ENCODE data around the gene PLXNB1.
"Not testable (repeated sequence)": the region's sequence is repeated elsewhere in the genome, so short reads cannot be mapped to it uniquely, and the experiment has no call there.

The PLXNB1 gene

DNA sequence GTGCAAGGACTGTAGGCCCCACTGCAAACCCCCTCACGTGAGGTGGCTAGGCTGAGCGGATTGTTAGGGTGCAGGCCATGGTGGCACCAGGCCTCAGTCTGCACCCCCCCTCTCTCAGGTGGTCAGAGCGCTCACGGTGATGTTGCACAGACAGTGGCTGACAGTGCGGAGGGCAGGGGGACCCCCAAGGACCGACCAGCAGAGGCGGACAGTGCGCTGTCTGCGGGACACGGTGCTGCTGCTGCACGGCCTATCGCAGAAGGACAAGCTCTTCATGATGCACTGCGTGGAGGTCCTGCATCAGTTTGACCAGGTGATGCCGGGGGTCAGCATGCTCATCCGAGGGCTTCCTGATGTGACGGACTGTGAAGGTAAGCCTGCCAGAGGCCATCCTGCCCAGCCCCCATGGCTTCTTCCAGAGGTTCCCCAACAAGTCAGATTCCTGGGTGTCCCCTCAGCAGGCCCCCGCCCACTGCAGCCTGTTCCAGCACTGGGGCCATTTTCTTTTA lies 34.9 kb upstream of the PLXNB1 start:
- no peak for DNase-seq (ENCODE audit: low read depth, low spot score)

DNA sequence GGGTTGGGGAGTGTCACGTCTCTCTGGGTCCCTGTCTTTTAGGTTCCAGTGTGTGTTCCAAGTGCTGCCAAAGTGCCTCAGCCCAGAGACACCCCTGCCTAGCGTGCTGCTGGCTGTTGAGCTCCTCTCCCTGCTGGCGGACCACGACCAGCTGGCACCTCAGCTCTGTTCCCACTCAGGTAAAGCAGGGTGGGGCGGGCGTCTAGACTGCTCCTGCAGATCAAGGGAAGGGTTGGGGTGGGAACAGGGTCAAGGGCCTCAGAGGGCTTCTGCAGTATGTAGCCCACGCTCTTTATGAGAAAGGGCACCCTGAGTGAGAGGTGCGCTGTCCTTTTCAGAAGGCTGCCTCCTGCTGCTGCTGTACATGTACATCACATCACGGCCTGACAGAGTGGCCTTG lies 33.8 kb upstream of the PLXNB1 start:
- DNase-seq (ENCODE audit: low read depth, low spot score), result no peak

DNA sequence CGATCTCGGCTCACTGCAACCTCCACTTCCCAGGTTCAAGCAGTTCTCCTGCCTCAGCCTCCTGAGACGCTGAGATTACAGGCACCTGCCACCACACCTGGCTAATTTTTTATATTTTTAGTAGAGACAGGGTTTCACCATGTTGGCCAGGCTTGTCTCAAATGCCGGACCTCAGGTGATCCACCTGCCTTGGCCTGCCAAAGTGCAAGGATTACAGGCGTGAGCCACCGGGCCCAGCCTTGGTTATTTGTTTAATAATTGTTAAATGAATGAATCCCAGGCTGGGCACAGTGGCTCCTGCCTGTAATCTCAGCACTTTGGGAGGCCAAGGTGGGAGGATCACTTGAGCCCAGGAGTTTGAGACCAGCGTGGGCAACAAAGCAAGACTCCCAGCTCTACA lies 31.9 kb upstream of the PLXNB1 start:
- DNase-seq (ENCODE audit: low read depth, low spot score), result not testable (repeated sequence)

DNA sequence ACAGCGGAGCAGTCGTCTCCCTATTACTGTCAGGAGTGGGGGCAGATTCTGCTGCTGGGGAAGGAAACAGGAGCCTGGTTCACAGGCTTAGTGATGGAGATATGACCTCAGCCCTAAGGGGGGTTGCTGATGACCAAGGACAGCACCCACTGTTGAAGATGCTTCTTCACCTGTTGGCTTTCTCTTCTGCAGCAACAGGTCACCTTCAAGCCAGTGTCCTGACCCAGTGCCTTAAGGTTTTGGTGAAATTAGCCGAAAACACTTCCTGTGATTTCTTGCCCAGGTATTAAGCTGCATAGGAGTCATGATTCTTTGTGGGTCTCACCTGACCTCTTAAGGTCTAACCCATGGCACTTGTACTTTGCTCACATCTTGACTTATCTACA lies 30.6 kb upstream of the PLXNB1 start:
- no peak for DNase-seq (ENCODE audit: low read depth, low spot score)

DNA sequence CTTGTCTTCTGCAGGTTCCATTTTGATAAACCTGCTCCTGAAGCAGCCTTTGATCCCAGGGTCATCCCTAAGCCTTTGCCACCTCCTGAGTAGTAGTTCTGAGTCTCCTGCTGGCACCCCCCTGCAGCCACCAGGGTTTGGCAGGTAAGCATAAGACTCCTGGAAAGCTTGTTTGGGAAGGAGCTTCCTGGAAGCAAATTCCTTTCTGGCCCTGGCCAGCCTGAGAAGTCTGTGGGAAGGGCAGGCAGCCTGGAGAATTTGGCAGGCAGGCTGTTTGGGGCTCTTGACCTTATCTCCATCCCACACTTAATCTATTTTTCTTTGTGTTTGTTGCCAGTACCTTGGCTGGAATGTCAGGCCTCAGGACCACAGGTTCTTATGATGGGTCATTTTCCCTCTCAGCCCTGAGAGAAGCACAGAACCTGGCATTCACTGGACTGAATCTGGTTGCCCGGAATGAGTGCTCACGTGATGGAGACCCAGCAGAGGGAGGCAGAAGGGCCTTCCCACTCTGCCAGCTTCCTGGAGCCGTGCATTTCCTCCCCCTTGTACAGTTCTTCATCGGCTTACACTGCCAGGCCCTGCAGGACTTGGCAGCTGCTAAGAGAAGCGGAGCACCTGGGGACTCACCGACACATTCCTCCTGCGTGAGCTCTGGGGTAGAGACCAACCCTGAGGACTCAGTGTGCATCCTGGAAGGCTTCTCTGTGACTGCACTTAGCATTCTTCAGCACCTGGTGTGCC lies 30.1 kb upstream of the PLXNB1 start:
- DNase-seq (ENCODE audit: low read depth, low spot score), result no peak

DNA sequence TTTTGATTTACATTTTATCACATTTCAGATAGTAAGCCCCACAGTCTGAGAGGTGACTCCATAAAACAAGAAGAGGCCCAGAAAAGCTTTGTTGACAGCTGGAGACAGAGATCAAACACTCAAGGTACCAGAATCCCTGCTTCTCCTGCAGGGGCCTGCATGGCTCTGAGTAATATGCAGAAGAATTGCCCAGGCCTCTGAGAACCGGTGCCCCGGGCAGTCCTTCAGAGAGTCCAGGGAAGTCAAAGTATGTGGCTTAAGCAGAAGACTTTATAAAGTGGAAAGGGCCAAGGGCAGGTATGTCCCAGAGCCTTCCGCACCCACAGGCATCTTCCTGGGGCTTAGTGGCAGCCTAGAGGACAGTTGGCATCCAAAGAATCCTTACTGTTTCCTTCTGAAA lies 29.4 kb upstream of the PLXNB1 start:
- DNase-seq (ENCODE audit: low read depth, low spot score), result no peak

DNA sequence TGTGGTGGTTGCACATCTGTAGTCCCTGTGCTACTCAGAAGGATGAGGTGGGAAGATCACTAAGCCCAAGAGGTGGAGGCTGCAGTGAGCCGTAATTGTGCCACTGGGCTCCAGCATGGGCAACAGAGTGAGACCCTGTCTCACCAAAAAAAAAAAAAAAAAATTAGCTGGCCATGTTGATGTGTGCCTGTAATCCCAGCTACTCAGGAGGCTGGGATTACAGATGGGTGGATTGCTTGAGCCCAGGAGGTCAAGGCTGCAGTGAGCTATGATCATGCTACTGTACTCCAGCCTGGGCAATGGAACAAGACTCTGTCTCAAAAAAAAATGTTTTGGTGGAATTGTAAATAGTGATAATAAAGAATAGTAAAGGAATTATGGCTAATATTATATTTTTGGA lies 26.6 kb upstream of the PLXNB1 start:
- DNase-seq (ENCODE audit: low read depth, low spot score), result no peak

DNA sequence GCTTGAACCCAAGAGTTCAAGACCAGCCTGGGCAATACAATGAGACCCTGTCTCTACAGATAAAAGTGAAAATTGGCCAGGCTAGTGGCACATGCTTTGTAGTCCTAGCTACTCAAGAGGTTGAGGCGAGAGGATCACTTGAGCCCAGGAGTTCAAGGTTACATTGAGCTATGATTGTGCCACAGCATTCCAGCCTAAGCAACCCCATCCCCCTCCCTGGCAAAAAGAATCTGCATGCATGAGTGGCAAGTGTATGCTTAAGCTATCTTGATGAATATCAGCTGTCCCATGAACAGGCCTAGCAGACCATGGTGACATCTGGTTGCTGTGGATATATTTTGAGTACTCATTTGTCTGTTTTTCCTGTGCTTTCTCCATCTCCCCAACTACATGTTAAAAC lies 21.4 kb upstream of the PLXNB1 start:
- no peak for DNase-seq (ENCODE audit: low read depth, low spot score)

DNA sequence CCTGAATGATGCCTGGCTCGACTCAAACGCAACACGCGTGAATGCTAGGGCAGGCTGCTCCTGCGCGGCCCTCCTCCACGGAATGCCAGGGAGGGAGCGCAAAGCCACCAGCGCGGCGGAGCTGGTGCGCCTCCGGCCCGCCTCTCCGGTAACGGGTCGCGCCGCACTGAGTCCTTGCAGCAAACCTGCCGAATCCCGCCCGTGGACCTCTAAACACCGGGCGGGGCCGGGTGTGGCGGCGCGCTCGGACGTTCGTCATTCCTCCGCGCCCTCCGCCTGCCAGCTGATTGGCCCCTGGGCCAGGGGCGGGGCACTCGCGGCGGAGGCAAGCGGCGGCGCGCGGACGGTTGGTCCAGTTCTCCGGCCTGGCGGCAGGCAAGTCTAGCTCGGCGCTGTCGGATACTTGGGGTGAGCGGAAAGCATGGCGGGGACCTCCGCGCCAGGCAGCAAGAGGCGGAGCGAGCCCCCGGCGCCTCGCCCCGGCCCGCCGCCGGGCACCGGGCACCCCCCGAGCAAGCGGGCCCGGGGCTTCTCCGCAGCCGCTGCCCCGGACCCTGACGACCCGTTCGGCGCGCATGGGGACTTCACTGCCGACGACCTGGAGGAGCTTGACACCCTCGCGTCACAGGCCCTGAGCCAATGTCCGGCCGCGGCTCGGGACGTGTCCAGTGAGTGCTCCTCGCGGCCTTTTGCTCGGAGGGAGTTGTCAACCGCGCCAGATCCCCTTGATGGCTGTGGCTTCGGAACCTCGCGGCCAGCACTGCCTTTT lies 16.7 kb upstream of the PLXNB1 start, which contains the start of gene ATRIP:
ATRIP (plus strand) TSS at position 313 of the 769 bp plus-strand sequence; CDS start at position 422, 109 bp downstream.
- DNase-seq (ENCODE audit: low read depth, low spot score), result peak; percentile 54

DNA sequence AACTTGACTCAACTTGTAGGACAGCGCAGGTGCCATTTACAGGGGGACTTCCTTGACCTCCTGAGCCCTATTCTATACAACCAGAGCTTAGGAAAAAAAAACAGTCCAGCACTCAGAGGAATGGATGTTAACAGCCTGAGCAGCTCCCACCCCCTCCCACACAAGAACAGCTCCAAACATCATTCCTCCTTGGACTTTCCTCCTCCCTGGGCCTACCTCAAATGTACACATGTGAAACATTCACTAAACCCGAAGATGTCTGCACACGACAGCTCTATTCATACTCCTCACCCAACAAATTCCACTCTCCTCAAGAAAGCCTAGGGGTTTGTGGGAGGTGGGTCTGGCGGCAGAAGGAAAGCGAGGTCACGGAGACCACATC lies 16.1 kb upstream of the PLXNB1 start:
- DNase-seq (ENCODE audit: low read depth, low spot score), result no peak

DNA sequence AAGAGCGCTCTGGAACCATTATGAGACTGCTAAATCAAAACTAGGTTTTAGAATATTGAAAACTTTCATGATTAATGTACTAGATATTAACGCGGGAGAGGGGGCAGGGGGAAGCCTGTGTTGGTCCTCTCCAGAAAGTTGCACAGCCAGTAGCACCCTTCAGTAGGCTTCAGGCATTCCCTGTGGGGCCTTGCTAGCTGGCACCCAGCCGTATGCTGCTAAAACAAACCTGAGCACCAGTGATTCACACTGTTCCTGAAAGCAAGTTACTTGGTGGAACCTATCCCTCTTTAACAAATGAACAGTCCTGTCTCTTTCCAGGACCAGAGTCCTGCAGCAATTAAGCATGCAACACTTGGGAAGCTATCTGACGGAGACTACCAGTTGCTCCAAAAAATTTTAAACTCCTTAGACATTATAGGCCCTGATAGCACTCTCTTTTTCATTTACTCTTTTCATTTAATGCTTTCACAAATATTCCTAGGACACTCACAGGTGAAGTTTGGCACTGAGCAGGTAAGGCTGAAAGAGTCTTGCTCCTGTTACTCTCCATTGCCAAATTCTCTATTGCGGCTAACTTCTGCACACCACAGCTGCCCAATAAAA lies 15.5 kb upstream of the PLXNB1 start:
- DNase-seq (ENCODE audit: low read depth, low spot score), result no peak

DNA sequence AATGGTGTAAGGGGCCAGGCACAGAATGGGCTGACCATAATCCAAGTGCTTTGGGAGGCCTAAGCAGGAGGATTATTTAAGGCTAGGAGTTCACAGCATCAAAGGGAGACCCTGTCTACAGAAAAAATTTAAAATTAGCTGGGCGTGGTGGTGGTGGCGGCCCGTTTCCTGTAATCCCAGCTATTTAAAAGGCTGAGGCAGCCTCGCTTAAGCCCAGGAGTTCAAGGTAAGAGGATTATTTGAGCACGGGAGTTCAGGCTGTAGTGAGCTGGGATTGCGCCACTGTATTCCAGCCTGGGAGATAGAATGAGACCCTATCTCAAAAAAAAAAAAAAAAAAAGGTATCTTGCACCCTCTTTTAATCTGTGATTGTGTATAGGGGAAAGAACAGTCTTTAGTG lies 12.1 kb upstream of the PLXNB1 start:
- no peak for DNase-seq (ENCODE audit: low read depth, low spot score)

DNA sequence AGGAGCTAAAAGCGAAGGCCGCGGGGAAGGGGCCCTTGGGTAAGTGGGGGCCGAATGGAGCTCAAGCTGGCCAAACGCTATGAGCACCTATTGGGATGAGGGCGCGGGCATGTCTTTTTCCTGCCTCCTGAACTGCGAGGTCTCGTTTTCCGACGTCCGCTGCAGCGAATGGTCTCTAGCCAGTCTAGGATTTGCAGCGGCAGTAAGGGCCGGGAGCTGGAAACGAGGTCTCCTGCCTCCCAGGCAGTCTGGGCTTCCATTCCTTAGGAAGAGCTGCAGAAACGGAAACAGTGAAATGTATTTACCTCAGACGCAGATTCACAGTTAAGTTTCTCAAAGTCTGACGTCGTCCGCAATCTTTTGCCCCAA lies 10.7 kb upstream of the PLXNB1 start:
- DNase-seq (ENCODE audit: low read depth, low spot score), result no peak

DNA sequence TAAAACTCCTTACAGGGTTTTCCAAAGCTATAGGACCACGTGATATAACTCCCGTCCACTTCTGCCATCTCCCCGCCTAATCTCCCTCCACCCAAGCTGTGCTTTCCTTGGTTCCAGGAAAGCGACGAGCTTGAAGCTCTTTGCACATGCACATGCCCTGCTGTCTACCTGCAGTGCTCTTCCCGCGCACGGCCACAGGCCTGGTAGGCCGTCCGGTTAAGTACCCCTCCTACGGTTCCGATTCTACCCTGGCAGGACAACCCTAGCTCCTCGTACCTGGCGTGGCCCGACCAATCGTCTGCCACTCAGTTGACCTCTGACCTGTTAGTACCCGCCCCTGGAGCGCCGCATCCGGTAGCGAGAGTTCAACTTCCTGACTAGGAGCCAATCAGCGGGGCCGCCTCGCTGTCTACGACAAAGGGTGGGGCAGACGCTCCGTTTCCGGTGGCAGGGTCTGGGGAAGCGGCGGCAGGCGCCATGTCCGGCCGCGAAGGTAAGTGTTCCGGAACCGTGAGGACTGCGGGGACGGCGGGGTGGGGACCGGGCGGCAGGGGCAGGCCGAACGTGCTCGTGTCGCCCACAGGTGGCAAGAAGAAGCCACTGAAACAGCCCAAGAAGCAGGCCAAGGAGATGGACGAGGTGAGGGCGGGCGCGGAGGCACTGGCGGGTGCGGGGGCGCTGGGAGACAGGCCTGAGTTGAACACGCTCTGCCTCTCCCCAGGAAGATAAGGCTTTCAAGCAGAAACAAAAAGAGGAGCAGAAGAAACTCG lies 10.1 kb upstream of the PLXNB1 start, which contains the start of the genes CCDC51 and TMA7:
CCDC51 (minus strand) TSS at position 300 of the 770 bp plus-strand sequence. CDS start 4,991 bp downstream, outside the sequence.
TMA7 (plus strand) TSS at position 438 of the 770 bp plus-strand sequence; CDS start at position 478, 40 bp downstream.
- DNase-seq (ENCODE audit: low read depth, low spot score), result peak; percentile 82

DNA sequence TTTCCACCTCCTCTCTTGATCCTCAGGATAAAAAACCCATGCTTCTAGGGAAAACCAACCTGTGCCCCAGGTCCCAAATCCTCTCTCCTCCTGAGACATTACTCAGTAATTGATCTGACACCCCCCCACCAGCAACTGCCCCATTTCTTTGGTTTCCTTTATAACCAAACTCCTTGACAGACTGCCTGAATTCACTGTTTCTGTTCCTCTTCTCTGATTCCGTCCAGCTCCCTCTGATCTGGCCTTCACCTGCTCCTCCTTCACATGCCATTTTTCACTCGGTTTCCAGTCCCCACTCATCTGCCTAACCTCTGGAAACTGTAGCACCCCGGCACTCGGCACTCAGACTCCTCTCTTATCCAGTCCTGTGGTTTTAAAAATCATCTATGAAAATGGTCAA lies 7.9 kb upstream of the PLXNB1 start:
- no peak for DNase-seq (ENCODE audit: low read depth, low spot score)

DNA sequence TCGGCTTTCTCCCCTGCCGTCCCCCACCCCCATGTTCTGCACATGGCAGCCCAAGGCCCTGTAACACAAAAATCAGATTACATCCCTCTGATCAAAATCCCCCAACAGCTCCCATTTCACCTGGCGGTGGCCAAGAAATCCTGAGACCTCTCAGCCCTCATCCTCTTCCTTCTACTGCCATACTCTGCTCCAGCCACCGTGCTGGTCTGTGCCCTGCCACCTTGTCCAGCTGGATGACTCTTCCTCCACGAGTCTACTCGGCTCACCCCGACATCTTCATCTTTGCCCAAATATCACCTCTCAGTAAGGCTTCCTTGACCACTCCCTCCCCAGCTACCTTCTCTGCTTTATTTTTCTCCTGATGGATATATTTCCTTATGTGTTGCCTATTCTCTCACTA lies 7.0 kb upstream of the PLXNB1 start:
- DNase-seq (ENCODE audit: low read depth, low spot score), result no peak

DNA sequence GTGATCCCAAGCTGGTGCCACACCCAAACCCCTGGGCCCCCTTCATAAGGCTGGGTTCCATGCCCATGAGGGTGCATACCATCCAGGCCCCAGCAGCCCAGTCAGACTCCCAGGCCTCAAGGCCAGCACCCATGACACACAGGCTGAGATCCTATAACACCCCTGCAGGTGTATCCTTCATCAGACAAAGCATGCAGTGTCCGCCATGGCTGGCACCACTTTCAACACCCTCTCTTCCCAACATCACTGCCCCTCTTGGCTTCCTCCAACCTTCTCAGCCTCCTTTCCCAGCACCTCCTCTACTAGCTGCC lies 6.5 kb upstream of the PLXNB1 start:
- no peak for DNase-seq (ENCODE audit: low read depth, low spot score)

DNA sequence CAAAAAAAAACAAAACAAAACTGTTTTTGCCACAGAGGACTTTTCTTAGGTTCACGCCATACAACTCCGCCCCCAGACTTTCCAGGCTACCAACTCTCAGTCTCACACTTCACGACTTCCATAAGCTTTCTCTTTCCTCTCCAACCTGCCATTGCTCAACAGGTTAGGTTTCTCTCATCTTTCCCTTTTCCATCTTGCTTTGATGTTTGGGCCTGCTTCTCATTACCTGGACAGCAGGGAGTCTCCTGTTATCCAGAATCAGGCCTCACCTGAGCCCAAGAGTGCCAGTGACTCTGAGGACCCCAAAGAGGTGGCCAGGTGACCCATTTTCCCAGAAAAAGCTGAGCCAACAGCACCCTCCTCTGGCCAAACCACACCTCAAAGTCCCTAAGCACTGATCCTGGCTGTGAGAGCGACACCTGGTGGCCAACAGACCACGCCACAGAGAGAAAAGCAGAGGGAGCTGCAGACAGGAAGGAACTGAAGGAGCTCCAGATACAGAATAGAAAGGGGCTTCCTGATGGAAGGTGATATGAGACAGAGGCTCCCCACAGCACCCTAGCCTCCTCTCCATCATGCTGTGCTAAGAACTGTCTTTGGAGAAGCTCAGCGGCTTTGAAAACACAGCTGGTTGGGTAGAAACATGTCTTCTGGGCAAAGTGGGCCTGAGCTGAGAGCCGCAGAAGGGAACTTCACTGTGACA lies 6.0 kb upstream of the PLXNB1 start:
- peak; percentile 45 for DNase-seq (ENCODE audit: low read depth, low spot score)

DNA sequence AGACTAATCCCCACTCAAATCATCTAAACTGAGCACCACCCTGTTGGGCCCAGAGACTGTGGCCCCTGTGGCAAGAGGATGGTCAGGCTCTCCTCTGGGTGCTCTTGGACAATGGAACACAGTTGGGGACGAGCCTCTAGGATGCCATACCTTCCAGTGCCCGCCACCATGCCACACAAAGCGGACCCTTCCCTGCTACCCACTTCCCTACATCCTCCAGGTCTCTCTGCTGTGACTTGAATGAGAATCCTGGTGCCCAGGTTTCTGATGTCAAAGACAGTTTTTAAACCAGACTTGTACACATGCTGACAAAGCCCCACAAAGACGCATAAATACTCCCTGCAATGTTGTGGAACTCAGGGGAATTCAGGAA lies 5.3 kb upstream of the PLXNB1 start:
- DNase-seq (ENCODE audit: low read depth, low spot score), result no peak

DNA sequence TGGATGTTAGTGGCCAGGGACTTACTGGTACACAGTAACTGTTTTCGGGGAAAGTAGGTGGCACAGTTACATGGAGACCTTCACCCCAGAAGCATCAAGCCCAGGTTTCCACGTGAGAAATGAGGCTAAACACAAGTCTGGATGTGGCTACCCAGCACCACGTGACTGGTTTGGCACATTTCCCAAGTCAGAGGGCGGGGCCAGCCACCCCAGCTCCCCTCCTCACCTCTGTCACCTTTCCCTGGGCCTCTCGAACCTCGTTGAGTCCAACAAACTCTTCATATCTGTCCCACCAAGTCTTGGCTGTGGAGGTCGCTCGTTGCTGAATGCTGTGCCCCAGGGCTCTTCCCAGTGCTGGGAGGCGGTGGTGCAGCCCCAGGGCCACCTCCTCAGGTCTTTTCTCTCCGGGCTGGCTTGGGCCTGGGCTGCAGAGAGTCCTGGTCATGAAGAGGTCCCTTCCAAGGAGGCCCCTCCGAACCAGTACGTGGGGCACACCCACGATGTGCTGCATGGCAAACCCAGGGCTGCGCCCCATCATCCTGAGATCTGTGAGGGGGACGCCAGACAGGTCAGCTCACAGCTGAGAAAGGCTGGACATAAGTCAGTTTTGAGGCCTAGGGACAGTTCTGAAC lies 4.8 kb upstream of the PLXNB1 start:
- DNase-seq (ENCODE audit: low read depth, low spot score), result no peak
